Activated T-helper 17 cell treated with anti-CD3 and anti-CD28 coated beads, Interleukin-2, amount 50 U/mL, for 72 hours (primary cell): ENCODE measurements around the gene KLK2. TPM values are rescaled to one million over a fixed set of nuclear protein-coding genes. Genes with fewer than 3 reads are reported as not detected.

Source experiments
- ATAC-seq: fragments of 150-1000 bp; cut with Tn5 transposase; replicated peaks from 2 replicates; pipeline ENCODE4 v1.10.0; 2021; ENCODE audit warnings: mild to moderate bottlenecking, moderate library complexity
- H3K27ac Mint-ChIP-seq: one replicate; pipeline ENCODE4 v1.8.0; 2022; ENCODE audit warnings: mixed read lengths
- H3K27me3 Mint-ChIP-seq: one replicate; pipeline ENCODE4 v1.8.0; 2022; ENCODE audit warnings: mixed read lengths
- H3K36me3 Mint-ChIP-seq: one replicate; pipeline ENCODE4 v1.8.0; 2022; ENCODE audit warnings: low read depth, mild to moderate bottlenecking, mixed read lengths
- H3K4me1 Mint-ChIP-seq: one replicate; pipeline ENCODE4 v1.8.0; 2022; ENCODE audit warnings: mixed read lengths
- H3K4me3 Mint-ChIP-seq: one replicate; pipeline ENCODE4 v1.8.0; 2022; ENCODE audit warnings: mild to moderate bottlenecking, mixed read lengths
- H3K9me3 Mint-ChIP-seq: one replicate; pipeline ENCODE4 v1.8.0; 2022; ENCODE audit warnings: mixed read lengths
- total RNA-seq, 2 donors: library from RNA; stranded (reverse); gene quantifications; one replicate each; pipeline ENCODE4 v1.2.3, GENCODE V29; 2022

Gene KLK2
- total RNA-seq, 2 donors from 2014 or later, result 0.24 TPM; not detected in 1

DNA sequence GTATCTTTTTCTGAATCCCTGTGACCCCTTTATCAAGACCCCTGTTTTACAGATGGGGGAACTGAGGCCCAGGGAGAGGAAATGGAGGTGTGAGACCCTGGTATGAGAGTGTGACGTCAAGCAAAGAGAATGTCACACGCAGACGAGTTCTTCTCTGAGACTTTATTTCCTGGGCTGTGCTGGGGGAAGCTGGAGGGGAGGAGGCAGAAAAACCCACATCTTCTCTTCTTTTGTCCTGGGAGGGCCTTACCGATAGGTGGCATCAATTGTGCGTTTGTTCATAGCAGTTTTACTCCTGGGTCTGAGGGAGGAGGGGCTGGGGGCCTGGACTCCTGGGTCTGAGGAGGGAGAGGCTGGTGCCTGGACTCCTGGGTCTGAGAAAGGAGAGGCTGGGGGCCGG, 35.0 kb upstream of the KLK2 start:
- Mint-ChIP-seq H3K36me3 (no peaks in the 10 kb centered on the region), H3K9me3 (peaks cover 2% of the 10 kb centered on the region), H3K4me3 (no peak overlapping the region), H3K4me1 (no peaks in the 10 kb centered on the region), H3K27me3 (peaks cover 33% of the 10 kb centered on the region), H3K27ac (no peak overlapping the region)
- no peak for ATAC-seq

DNA sequence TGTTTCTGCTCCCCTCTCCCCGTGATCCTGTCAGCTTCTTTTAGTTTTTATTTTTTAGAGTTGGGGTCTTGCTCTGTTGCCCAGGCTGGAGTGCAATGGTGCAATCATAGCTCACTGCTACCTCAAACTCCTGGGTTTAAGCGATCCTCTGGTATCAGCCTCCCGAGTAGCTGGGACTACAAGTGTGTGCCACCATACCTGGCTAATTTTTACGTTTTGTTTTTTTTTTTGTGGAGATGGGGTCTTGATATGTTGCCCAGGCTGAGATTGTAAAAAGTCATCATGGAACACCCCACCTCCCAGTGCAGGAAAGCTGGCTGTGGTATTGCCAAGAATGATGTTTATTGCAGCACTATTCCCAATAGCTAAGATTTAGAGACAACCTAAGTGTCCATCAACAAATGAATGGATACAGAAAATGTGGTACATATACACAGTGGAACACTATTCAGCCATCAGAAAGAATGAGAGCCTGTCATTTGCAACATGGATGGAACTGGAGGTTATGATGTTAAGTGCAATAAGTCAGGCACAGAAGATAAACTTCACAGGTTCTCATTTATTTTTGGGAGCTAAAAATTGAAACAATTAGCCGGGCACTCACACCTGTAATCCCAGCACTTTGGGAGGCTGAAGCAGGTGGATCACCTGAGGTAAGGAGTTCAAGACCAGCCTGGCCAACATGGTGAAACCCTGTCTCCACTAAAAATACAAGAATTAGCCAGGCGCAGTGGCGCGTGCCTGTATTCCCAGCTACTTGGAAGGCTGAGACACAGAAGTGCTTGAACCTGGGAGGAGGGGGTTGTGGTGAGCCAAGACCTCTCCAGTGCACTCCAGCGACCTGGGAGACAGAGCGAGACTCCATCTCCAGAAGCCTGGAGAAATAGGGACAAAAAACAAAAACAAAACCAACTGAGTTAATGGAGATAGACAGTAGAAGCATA, 33.3 kb upstream of the KLK2 start:
- peaks cover 26% of the 10 kb centered on the region for H3K27me3 Mint-ChIP-seq
- H3K36me3 Mint-ChIP-seq, result no peaks in the 10 kb centered on the region
- peaks cover 7% of the 10 kb centered on the region for H3K9me3 Mint-ChIP-seq
- no peak overlapping the region for H3K27ac Mint-ChIP-seq
- ATAC-seq, result no peak
- no peak overlapping the region for H3K4me3 Mint-ChIP-seq
- no peaks in the 10 kb centered on the region for H3K4me1 Mint-ChIP-seq

DNA sequence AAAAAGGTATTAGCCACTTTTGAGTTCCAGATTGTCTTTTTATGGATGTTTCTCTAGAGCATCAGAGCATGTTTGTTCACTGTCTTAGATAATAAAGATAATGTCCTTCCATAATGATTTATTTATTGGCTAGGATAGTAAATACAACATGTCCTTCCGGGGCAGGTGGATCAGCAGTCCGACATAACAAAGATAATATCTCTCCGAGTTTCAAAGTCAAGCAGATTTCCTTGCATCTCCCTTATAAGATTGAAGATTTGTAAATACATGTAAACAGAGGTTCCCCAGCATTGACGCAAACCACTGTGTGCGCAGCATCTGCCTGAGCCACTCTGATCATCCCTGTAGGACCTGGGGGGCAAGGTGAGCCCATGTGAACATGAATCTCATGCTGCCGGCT, 31.1 kb upstream of the KLK2 start:
- no peaks in the 10 kb centered on the region for H3K4me1 Mint-ChIP-seq
- H3K27ac Mint-ChIP-seq, result no peak overlapping the region
- H3K36me3 Mint-ChIP-seq, result no peaks in the 10 kb centered on the region
- peaks cover 7% of the 10 kb centered on the region for H3K9me3 Mint-ChIP-seq
- H3K27me3 Mint-ChIP-seq, result peaks cover 12% of the 10 kb centered on the region
- no peak overlapping the region for H3K4me3 Mint-ChIP-seq
- no peak for ATAC-seq

DNA sequence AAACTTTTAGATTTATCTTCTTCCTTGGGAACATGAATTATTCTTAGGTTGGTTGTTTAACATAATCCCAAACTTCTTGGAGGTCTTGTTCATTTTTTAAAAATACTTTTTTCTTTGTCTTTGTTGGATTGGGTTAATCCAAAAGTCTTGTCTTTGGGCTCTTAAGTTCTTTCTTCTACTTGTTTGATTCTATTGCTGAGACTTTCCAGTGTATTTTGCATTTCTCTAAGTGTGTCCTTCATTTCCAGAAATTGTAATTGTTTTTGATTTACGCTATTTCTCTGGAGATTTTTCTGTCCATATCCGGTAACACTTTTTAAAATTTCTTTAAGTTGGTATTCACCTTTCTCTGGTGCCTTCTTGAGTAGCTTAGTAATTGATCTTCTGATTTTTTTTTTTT, 30.0 kb upstream of the KLK2 start:
- no peak for ATAC-seq
- peaks cover 7% of the 10 kb centered on the region for H3K9me3 Mint-ChIP-seq
- H3K27ac Mint-ChIP-seq, result no peak overlapping the region
- no peak overlapping the region for H3K4me3 Mint-ChIP-seq
- no peaks in the 10 kb centered on the region for H3K36me3 Mint-ChIP-seq
- peaks cover 6% of the 10 kb centered on the region for H3K27me3 Mint-ChIP-seq
- H3K4me1 Mint-ChIP-seq, result no peaks in the 10 kb centered on the region

GRCh38 chr19:50843701-50844221, 29.5 kb upstream of the KLK2 start:
- ATAC-seq, result no peak

GRCh38 chr19:50844296-50844935, 28.8 kb upstream of the KLK2 start:
- Mint-ChIP-seq H3K4me1 (no peaks in the 10 kb centered on the region), H3K9me3 (peaks cover 7% of the 10 kb centered on the region), H3K4me3 (no peak overlapping the region), H3K36me3 (no peaks in the 10 kb centered on the region), H3K27me3 (peaks cover 11% of the 10 kb centered on the region), H3K27ac (no peak overlapping the region)
- no peak for ATAC-seq

More at GRCh38 chr19:50843701-50844221, 29.5 kb upstream of the KLK2 start:
- no peak overlapping the region for H3K27ac Mint-ChIP-seq
- no peaks in the 10 kb centered on the region for H3K36me3 Mint-ChIP-seq
- peaks cover 10% of the 10 kb centered on the region for H3K27me3 Mint-ChIP-seq
- peaks cover 7% of the 10 kb centered on the region for H3K9me3 Mint-ChIP-seq
- no peak overlapping the region for H3K4me3 Mint-ChIP-seq
- no peaks in the 10 kb centered on the region for H3K4me1 Mint-ChIP-seq

DNA sequence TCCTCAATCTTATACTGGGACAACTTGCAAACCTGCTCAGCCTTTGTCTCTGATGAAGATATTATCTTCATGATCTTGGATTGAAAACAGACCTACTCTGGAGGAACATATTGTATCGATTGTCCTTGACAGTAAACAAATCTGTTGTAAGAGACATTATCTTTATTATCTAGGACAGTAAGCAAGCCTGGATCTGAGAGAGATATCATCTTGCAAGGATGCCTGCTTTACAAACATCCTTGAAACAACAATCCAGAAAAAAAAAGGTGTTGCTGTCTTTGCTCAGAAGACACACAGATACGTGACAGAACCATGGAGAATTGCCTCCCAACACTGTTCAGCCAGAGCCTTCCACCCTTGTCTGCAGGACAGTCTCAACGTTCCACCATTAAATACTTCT, 22.5 kb upstream of the KLK2 start:
- H3K9me3 Mint-ChIP-seq, result peaks cover 5% of the 10 kb centered on the region
- H3K36me3 Mint-ChIP-seq, result no peaks in the 10 kb centered on the region
- H3K4me3 Mint-ChIP-seq, result no peak overlapping the region
- H3K4me1 Mint-ChIP-seq, result no peaks in the 10 kb centered on the region
- peaks cover 39% of the 10 kb centered on the region for H3K27me3 Mint-ChIP-seq
- no peak overlapping the region for H3K27ac Mint-ChIP-seq
- no peak for ATAC-seq

GRCh38 chr19:50851620-50852019, 21.6 kb upstream of the KLK2 start:
- Mint-ChIP-seq H3K27ac (no peak overlapping the region), H3K27me3 (peaks cover 47% of the 10 kb centered on the region), H3K9me3 (peaks cover 5% of the 10 kb centered on the region), H3K4me1 (no peaks in the 10 kb centered on the region), H3K4me3 (no peak overlapping the region), H3K36me3 (no peaks in the 10 kb centered on the region)
- ATAC-seq, result no peak

GRCh38 chr19:50854636-50855410, 18.4 kb upstream of the KLK2 start, which contains the start of gene KLK3:
Gene KLK3 (plus strand): TSS chr19:50854915. CDS start chr19:50854956, 41 bp downstream.
- no peak within 1 kb of the TSS for H3K27ac Mint-ChIP-seq
- H3K27me3 Mint-ChIP-seq, result peaks cover 51% of the 10 kb centered on the region
- no peak for ATAC-seq
- H3K36me3 Mint-ChIP-seq, result no peaks in the 10 kb centered on the region
- H3K4me3 Mint-ChIP-seq, result no peak within 1 kb of the TSS
- H3K4me1 Mint-ChIP-seq, result no peaks in the 10 kb centered on the region
- peaks cover 5% of the 10 kb centered on the region for H3K9me3 Mint-ChIP-seq

DNA sequence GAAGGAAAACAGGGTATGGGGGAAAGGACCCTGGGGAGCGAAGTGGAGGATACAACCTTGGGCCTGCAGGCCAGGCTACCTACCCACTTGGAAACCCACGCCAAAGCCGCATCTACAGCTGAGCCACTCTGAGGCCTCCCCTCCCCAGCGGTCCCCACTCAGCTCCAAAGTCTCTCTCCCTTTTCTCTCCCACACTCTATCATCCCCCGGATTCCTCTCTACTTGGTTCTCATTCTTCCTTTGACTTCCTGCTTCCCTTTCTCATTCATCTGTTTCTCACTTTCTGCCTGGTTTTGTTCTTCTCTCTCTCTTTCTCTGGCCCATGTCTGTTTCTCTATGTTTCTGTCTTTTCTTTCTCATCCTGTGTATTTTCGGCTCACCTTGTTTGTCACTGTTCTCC, 15.9 kb upstream of the KLK2 start:
- ATAC-seq, result no peak

DNA sequence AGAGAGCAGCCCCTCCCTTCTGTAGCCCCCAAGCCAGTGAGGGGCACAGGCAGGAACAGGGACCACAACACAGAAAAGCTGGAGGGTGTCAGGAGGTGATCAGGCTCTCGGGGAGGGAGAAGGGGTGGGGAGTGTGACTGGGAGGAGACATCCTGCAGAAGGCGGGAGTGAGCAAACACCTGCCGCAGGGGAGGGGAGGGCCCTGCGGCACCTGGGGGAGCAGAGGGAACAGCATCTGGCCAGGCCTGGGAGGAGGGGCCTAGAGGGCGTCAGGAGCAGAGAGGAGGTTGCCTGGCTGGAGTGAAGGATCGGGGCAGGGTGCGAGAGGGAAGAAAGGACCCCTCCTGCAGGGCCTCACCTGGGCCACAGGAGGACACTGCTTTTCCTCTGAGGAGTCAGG, 14.4 kb upstream of the KLK2 start:
- H3K36me3 Mint-ChIP-seq, result no peaks in the 10 kb centered on the region
- no peaks in the 10 kb centered on the region for H3K9me3 Mint-ChIP-seq
- ATAC-seq, result no peak
- H3K27ac Mint-ChIP-seq, result no peak overlapping the region
- no peak overlapping the region for H3K4me3 Mint-ChIP-seq
- peaks cover 60% of the 10 kb centered on the region for H3K27me3 Mint-ChIP-seq
- H3K4me1 Mint-ChIP-seq, result no peaks in the 10 kb centered on the region

More for the DNA sequence above, 15.9 kb upstream of the KLK2 start:
- Mint-ChIP-seq H3K36me3 (no peaks in the 10 kb centered on the region), H3K4me1 (no peaks in the 10 kb centered on the region), H3K9me3 (peaks cover under 1% of the 10 kb centered on the region), H3K27ac (no peak overlapping the region), H3K4me3 (no peak overlapping the region), H3K27me3 (peaks cover 57% of the 10 kb centered on the region)

DNA sequence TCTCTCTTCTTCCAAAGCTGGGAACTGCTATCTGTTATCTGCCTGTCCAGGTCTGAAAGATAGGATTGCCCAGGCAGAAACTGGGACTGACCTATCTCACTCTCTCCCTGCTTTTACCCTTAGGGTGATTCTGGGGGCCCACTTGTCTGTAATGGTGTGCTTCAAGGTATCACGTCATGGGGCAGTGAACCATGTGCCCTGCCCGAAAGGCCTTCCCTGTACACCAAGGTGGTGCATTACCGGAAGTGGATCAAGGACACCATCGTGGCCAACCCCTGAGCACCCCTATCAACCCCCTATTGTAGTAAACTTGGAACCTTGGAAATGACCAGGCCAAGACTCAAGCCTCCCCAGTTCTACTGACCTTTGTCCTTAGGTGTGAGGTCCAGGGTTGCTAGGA, 13.4 kb upstream of the KLK2 start:
- no peaks in the 10 kb centered on the region for H3K4me1 Mint-ChIP-seq
- no peak overlapping the region for H3K4me3 Mint-ChIP-seq
- H3K36me3 Mint-ChIP-seq, result no peaks in the 10 kb centered on the region
- ATAC-seq, result no peak
- no peaks in the 10 kb centered on the region for H3K9me3 Mint-ChIP-seq
- H3K27ac Mint-ChIP-seq, result no peak overlapping the region
- peaks cover 55% of the 10 kb centered on the region for H3K27me3 Mint-ChIP-seq

- Mint-ChIP-seq H3K36me3 (no peaks in the 10 kb centered on the region), H3K27me3 (peaks cover 46% of the 10 kb centered on the region), H3K4me3 (no peak overlapping the region), H3K4me1 (no peaks in the 10 kb centered on the region), H3K9me3 (no peaks in the 10 kb centered on the region), H3K27ac (no peak overlapping the region)
- no peak for ATAC-seq
Observed at GRCh38 chr19:50861010-50861409, 12.2 kb upstream of the KLK2 start.
